Activated CD8-positive, alpha-beta memory T cell treated with anti-CD3 and anti-CD28 coated beads for 36 hours (primary cell): Measurements from ENCODE around the gene PIGP. TPM values are rescaled to one million over a fixed set of nuclear protein-coding genes. Genes with fewer than 3 reads are reported as not detected.
"Not testable (repeated sequence)": the region's sequence is repeated elsewhere in the genome, so short reads cannot be mapped to it uniquely, and the experiment has no call there.

Source experiments
- CTCF ChIA-PET: fragments of 350-600 bp; sonication (Branson Sonifier 250); formaldehyde crosslinking; loops from one replicate; lab custom pipeline; 2021; ENCODE audit warnings: antibody characterized with exemption; lab: Charles Lee
- POLR2A ChIA-PET: fragments of 350-600 bp; sonication (Branson Sonifier 250); formaldehyde crosslinking; loops from one replicate; lab custom pipeline; 2021; ENCODE audit warnings: antibody characterized with exemption; lab: Charles Lee
- total RNA-seq, 2 experiments: library from RNA; stranded (reverse); gene quantifications; one replicate each; pipeline ENCODE4 v1.2.3, GENCODE V29; 2021

The PIGP gene
- total RNA-seq, 2 experiments from 2014 or later, result 20.1 to 25.0 TPM

DNA sequence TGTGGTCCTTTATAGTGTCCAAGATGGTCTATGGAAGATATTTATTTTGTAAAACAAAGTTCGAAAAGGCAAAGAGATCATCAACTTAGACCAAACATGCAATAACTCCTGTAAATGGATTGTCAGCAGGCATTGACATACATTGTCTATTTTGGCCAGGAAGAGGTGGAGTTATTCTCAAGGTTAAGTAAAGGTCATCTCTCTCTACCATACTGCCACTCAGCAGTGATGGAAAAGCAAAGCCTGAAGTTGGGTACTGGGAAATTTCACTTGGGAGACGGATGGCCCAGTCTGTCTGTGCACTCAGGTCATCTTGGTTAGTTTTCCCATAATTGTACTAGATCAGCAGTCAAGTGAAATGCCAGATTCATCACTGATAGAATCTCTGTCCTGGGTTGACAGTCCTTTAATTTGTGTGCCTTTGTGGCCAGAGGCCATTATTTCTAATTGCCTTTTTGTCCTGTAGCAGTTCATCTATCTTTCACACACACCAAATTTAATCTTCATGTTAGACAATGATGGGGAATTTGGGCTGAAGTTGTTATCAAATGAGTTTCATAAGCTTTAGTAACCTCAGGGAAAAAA is 17.5 kb downstream of the PIGP start:
- POLR2A ChIA-PET, result no interaction called here
- CTCF ChIA-PET, result no interaction called here

DNA sequence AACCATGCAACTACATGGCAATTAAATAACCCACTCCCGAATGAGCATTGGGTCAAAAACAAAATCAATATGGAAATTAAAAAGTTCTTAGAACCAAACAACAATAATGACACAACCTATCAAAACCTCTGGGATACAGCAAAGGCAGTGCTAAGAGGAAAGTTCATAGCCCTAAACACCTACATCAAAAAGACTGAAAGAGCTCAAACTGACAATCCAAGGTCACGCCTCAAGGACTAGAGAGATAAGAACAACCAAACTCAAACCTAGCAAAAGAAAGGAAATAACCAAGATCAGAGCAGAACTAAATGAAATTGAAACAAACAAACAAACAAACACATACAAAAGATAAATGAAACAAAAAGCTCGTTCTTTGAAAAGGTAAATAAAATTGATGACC is 23.1 kb downstream of the PIGP start:
- CTCF ChIA-PET, POLR2A ChIA-PET: not testable (repeated sequence)

DNA sequence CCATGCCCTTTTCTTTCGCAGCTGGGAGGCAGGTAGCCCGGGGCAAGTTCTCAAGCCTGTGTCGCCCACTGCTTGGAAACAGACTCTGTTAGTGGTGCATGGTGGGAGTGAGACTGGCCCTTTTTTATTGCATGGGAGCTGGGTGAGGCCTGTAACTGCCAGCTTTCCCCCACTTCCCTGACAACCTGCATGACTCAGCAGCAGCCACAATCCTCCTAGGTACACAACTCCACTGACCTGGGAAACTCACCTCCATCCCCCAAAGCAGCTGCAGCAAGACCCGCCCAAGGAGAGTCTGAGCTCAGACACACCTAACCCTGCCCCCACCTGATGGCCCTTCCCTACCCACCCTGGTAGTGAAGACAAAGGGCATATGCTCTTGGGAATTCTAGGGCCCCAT is 25.8 kb downstream of the PIGP start:
- ChIA-PET POLR2A (no interaction called here), CTCF (no interaction called here)

DNA sequence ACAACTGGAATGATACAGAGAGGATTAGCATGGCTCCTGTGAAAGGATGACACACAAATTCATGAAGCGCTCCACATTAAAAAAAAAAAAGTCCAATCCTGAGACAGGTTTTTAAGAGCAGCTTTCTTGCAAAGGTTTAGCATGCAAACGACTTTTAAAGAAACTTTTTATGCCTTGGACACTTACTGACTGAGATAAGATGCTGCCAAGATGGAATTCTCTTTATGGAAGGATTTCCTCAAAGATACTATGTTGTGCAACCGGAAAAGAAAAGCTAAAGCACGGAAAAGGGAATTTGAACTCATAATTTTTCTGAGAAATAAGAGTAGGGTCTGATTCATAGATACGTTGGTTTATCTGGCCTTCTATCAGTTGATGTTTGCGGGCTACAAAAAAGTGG is 27.3 kb downstream of the PIGP start:
- ChIA-PET POLR2A (no interaction called here), CTCF (no interaction called here)

DNA sequence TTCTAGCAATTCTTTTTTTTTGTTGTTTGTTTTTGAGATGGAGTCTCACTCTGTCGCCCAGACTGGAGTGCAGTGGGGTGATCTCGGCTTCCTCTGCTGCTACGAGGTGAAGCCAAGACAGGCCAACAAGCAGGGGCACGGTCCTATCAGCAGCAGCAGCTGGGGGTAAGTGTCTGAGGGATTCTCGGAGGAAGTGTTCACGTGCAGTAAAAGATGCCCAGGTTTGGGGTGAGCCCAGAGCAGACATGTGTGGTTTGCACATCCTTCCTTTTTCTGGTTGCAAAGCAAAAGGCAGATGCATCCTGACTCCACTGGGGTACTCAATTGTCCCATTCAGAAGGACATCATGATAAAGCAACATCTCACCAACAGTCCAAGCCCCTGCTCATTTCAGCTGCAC is 27.7 kb downstream of the PIGP start:
- CTCF ChIA-PET, result interaction anchor here (0.6 kb wide), 1 partner anchor 190 kb away, joined by 3 read pairs; no protein-coding TSS in a partner anchor
- POLR2A ChIA-PET, result no interaction called here

DNA sequence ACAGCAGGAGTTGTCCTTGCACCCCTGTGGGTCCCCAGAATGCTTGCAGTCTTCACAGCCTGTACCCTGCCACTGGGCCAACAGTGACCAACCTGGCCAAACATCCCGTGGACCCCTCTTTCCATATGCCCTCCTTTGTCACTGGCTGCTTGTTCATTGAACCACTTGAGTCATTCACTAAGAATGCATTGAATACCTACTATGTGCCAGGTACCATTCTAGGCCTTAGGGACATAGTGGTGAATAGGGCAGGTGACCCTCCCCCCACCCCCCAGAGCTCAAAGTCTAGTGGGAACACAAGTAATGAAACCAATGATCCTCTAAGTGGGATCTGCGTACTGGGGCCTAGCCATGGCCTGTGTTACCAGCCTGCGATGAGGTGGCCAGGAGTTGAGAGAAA is 28.2 kb downstream of the PIGP start:
- CTCF ChIA-PET, result interaction anchor here (0.6 kb wide), 1 partner anchor 190 kb away, joined by 3 read pairs; no protein-coding TSS in a partner anchor
- POLR2A ChIA-PET, result no interaction called here

DNA sequence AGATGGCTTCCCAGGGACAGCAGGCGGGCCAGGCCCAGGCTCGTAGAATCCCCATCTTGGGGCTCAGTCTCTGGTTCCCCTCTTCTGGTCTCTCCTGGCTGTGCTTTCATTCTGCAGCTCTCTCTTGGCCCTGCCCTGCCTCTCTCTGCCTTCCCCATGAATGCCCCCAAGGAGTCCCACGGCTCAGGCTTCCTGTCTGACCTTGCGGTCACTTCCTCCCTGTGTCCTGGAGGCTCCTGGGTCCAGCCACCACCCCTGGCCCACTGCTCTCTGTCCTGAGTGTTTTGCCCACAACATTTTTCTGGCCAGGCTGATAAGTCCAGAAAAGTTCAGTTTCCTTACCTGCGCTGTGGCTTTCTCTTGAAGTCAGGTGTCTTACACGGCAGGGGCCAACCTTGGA is 29.1 kb downstream of the PIGP start:
- CTCF ChIA-PET, result no interaction called here
- POLR2A ChIA-PET, result no interaction called here

DNA sequence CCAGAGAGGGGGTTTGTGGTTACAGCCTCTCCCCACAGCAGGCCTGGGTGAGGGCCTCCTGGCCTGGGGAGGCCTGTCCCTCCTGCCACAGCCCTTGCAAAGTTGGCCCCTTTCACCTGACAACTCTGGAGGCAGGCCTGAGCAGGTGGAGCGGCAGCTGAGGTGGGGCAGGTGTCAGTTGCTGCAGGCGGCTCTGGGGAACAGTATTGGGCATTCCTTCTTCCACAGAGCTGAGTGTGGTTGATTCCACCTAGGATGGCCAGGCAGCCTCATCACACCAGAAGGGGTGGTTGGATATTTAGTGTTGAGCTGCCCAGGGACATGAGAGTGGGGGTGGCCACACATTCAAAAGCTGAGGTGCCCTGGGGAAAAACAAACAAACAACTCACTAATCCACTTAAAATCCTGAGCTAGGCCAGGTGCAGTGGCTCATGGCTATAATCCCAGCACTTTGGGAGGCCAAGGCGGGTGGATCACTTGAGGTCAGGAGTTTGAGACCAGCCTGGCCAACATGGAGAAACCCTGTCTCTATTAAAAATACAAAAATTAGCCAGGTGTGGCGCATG is 31.1 kb downstream of the PIGP start:
- CTCF ChIA-PET, result no interaction called here

DNA sequence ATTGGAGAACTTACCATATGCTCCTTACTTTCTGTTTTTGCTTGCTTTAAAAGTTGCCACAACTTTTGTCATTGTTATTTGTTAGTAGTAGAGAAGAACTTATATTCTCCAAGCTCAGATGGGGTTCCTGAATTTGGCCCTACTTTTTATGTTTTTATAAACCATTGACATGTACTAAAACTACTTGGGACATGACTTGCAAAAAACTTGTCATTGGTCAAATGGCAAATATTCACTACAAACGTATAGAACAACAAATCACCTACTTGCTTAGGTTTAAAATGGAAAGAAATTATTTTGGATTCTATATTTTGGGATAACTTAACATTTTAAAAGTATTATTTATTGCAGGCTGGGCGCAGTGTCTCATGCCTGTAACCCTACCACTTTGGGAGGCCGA is 32.7 kb downstream of the PIGP start:
- ChIA-PET POLR2A (no interaction called here), CTCF (interaction anchor here (1.0 kb wide), 1 partner anchor 120 kb away, joined by 3 read pairs; no protein-coding TSS in a partner anchor)

More for the DNA sequence above, 31.1 kb downstream of the PIGP start:
- POLR2A ChIA-PET, result interaction anchor here (0.6 kb wide), 1 partner anchor 76 kb away, joined by 3 read pairs; no protein-coding TSS in a partner anchor

DNA sequence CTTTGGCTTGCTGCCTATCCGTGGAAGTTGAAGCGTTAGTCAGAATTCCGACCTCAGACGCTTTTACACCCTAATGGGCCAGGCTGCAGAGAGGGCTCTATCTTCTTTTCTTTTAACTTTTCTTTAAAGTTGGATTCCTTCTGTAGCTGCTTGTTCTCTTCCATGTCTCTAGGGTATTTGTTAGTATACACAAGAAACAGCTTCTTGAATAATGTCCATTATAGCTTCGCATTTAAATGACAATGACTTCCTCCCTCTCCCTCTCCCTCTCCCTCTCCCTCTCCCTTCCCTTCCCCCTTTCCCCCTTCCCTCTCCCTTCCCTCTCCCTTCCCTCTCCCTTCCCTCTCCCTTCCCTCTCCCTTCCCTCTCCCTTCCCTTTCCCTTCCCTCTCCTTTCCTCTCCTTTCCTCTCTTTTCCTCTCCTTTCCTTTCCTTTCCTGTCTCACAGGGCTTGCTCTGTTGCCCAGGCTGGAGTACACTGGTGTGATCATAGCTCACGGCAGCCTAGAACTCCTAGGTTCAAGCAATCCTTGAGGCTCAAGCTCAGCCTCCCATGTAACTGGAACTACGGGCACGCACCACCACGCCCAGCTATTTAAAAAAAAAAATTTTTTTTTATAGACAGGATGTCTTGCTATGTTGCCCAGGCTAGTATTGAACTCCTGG is 33.3 kb downstream of the PIGP start:
- ChIA-PET CTCF (interaction anchor here (0.6 kb wide), 1 partner anchor 39 kb away, joined by 3 read pairs; no protein-coding TSS in a partner anchor), POLR2A (interaction anchor here (0.8 kb wide), 1 partner anchor 274 kb away, joined by 17 read pairs; no protein-coding TSS in a partner anchor)

DNA sequence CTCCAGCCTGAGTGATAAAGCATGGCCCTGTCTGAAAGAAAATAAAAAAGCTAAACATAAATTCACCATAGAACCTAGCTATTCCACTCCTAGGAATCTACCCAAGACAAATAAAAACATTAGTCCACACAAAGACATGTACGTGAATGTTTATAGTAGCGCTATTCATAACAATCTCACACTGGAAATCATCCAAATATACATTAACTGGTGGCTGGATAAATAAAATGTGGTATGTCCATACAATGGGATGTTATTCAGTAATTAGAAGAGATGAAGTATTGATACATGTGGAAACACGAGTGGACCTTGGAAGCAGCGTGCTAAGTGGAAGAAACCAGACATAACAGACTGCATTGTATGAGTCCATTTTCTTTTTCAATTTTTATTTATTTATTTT is 36.7 kb downstream of the PIGP start:
- ChIA-PET CTCF (interaction anchor here (0.9 kb wide), 1 partner anchor 44 kb away, joined by 3 read pairs; no protein-coding TSS in a partner anchor), POLR2A (no interaction called here)

DNA sequence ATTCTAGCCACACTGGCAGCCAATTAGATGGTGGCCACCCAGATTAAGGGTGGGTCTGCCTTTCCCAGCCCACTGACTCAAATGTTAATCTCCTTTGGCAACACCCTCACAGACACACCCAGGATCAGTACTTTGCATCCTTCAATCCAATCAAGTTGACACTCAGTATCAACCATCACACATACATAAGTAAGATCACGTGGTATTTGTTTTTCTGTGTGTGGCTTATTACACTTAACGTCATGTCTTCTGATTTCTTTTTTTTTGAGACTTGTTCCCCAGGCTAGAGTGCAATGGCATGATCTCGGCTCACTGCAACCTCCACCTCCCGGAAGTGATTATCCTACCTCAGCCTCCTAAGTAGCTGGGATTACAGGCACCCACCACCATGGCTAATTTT is 38.5 kb downstream of the PIGP start:
- CTCF ChIA-PET, POLR2A ChIA-PET: not testable (repeated sequence)

DNA sequence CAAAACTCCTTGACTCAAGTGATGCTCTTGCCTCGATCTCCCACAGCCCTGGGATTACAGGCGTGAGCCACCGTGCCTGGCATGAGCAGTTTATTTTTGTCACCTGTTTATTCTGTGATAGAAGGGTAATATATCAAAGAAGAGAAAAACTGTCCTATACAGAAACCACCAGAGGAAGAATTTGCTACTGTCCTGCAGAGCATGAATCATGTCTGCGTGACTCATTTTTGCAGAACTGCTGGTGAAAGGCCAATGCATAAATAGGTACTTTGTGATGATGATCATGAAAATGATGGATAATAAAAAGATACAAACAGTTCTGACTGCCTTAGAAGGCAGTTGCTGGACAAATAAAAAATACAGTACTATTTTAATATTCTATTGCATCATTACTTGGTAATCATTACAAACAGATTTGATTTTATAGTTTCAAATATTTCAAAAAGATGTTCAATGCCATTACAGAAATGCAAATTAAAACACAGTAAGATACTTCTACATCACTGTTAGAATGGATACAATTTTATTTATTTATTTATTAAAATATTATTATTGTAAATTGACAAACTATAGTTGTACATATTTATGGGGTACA is 39.9 kb downstream of the PIGP start:
- POLR2A ChIA-PET, result no interaction called here
- CTCF ChIA-PET, result no interaction called here

DNA sequence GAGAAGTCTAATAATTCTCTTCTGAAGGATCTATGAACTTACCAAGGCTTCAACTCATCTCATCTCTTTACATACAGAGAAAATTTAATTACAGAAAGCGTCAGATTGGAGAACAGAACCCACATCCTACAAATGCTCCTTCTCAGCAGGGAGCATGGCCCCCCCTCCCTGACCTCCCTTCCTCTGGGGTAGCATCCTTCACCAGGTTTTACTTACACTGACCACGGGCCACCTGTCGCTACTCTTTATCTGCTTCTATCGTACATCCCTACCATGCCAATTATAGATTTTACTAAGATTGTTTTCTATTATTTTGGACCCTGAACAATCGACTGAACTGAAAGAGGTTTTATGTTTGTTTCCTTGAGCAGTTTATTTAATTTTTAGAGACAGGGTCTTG is 40.6 kb downstream of the PIGP start:
- ChIA-PET CTCF (no interaction called here), POLR2A (no interaction called here)

DNA sequence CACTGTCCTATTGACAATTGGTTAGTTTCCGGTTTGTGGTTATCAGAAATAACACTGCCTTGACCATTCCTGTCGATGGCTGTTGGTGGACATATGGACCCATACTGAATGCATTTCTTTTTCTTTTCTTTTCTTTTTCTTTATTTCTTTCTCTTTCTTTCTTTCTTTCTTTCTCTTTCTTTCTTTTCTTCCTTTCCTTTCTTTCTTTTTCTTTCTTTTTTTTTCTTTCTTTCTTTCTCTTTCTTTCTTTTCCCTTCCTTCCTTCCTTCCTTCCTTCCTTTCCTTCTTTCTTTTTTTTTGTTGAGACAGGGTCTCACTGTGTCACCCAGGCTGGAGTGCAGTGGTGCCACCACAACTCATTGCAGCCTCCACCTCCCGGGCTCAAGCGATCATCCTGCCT is 42.0 kb downstream of the PIGP start:
- ChIA-PET CTCF (no interaction called here), POLR2A (interaction anchor here (0.7 kb wide), 1 partner anchor 82 kb away, joined by 3 read pairs; no protein-coding TSS in a partner anchor)

DNA sequence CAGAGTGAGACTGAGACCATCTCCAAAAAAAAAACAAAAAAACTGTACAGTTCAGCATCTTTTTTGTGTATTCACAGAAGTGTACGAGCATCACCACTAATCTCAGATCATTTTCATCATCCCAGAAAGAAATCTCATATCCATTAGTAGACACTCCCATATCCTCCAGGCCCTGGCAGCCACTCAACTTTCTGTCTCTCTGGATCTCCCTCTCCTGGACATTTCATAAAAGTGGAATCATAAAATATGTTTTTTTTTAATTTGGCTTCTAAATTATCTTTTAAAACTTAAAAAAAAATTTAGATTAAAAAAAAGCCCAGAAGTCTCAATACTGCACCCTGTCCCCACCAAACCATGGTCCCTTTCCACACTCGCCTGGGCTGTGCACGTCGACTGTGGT is 44.3 kb downstream of the PIGP start:
- ChIA-PET CTCF (no interaction called here), POLR2A (no interaction called here)

DNA sequence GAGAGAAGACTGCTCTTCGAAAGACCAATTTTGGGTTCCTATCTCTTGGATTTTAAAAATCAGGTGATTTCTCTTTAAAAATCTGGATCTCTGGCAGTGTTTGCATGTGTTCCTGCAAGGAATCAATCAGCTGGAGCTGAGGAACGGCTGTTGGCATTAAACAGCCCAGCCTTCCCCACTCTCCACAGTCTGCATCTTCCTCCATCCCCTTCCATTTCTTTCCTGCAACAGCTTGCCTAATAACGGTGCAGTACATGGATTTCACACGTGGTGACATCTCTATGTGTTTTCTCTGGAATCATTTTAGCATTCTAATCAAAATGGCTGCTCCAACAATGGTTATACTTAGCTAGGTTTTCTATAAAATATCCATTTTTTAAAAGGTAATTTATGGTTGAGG is 46.4 kb downstream of the PIGP start:
- ChIA-PET POLR2A (no interaction called here), CTCF (no interaction called here)

DNA sequence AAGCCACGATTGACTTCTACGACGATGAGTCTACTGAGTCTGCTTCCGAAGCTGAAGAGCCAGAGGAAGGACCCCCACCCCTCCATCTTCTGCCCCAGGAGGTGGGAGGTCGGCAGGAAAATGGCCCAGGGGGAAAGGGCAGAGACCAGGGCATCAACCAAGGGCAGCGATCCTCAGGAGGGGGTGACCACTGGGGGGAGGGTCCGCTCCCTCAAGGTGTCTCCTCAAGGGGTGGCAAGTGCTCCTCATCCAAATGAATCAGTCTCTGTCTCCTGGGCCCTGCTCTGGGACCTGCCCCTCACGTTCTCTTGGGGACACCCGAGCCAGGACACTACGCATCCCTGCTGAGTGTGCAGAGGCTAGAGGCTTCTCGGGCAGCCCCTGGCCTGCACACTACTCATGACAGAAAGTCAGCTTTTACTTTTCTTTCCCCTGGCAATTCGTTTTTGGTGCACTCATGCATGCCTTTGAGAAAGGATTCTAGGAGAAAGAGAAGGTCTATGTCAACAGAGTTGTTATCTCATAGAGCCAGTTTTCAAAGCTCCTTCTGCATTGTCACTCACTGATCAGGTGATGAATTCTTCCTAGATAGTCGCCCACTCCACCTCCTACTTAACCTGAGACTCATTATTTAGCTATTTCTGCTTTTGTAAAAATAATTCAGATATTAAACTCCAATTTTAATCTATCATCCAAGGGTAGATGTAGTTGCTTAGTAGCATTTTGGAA is 54.8 kb downstream of the PIGP start:
- ChIA-PET CTCF (interaction anchor here (1.0 kb wide), 1 partner anchor 8 kb away, joined by 5 read pairs; no protein-coding TSS in a partner anchor), POLR2A (no interaction called here)
